ENCODE measurements around the gene RNF186. TPM values are rescaled to one million over a fixed set of nuclear protein-coding genes. Genes with fewer than 3 reads are reported as not detected.
"Not testable (repeated sequence)": the region's sequence is repeated elsewhere in the genome, so short reads cannot be mapped to it uniquely, and the experiment has no call there.

Gene RNF186
- total and polyA plus RNA-seq, 4 donors = 8.0 TPM; not detected in 3

GRCh38 chr1:19854866-19855265 lies 39.8 kb upstream of the RNF186 start:
- intact Hi-C loops (cut with DNase I) = no loop called here
- ATAC-seq (ENCODE audit: low FRiP score) = no peak
- H3K4me1 ChIP-seq (ENCODE audit: control insufficient read depth in 1 of 2, insufficient read depth in 2 of 2, low read length in 2 of 2) = no peaks in the 10 kb centered on the region
- H3K9me3 ChIP-seq (ENCODE audit: control insufficient read depth, low read length) = no peaks in the 10 kb centered on the region
- no peak for DNase-seq
- no peaks in the 10 kb centered on the region for H3K27me3 ChIP-seq (ENCODE audit: control insufficient read depth in 1 of 2, insufficient read depth in 2 of 2, low read length in 1 of 2)
- no peaks in the 10 kb centered on the region for H3K36me3 ChIP-seq (ENCODE audit: control insufficient read depth in 1 of 2, insufficient read depth in 2 of 2, low read length in 1 of 2)
- no peak overlapping the region for H3K27ac ChIP-seq (ENCODE audit: low read depth in 1 of 2, low read length in 2 of 2)
- H3K4me3 ChIP-seq (ENCODE audit: low read length in 2 of 2) = no peak overlapping the region

GRCh38 chr1:19852036-19852435 lies 37.0 kb upstream of the RNF186 start:
- no peaks in the 10 kb centered on the region for H3K9me3 ChIP-seq (ENCODE audit: control insufficient read depth, low read length)
- no peaks in the 10 kb centered on the region for H3K27me3 ChIP-seq (ENCODE audit: control insufficient read depth in 1 of 2, insufficient read depth in 2 of 2, low read length in 1 of 2)
- no peaks in the 10 kb centered on the region for H3K4me1 ChIP-seq (ENCODE audit: control insufficient read depth in 1 of 2, insufficient read depth in 2 of 2, low read length in 2 of 2)
- DNase-seq (no peak), ATAC-seq (ENCODE audit: low FRiP score) (no peak)
- no peaks in the 10 kb centered on the region for H3K36me3 ChIP-seq (ENCODE audit: control insufficient read depth in 1 of 2, insufficient read depth in 2 of 2, low read length in 1 of 2)
- 72 to 84% methylated on average over 1 of the region's 1 CpG for WGBS, 2 donors
- H3K4me3 ChIP-seq (ENCODE audit: low read length in 2 of 2) = no peak overlapping the region
- H3K27ac ChIP-seq (ENCODE audit: low read depth in 1 of 2, low read length in 2 of 2) = no peak overlapping the region
- intact Hi-C loops (cut with DNase I) = no loop called here

GRCh38 chr1:19850214-19850613 lies 35.1 kb upstream of the RNF186 start:
- Histone ChIP-seq H3K36me3 (ENCODE audit: control insufficient read depth in 1 of 2, insufficient read depth in 2 of 2, low read length in 1 of 2) (no peaks in the 10 kb centered on the region), H3K4me1 (ENCODE audit: control insufficient read depth in 1 of 2, insufficient read depth in 2 of 2, low read length in 2 of 2) (no peaks in the 10 kb centered on the region), H3K27me3 (ENCODE audit: control insufficient read depth in 1 of 2, insufficient read depth in 2 of 2, low read length in 1 of 2) (no peaks in the 10 kb centered on the region), H3K27ac (ENCODE audit: low read depth in 1 of 2, low read length in 2 of 2) (no peak overlapping the region), H3K4me3 (ENCODE audit: low read length in 2 of 2) (no peak overlapping the region), H3K9me3 (ENCODE audit: control insufficient read depth, low read length) (no peaks in the 10 kb centered on the region)
- DNase-seq (no peak), ATAC-seq (ENCODE audit: low FRiP score) (no peak)
- intact Hi-C loops (cut with DNase I) = no loop called here
- 45 to 55% methylated on average over 7 of the region's 7 CpGs for WGBS, 2 donors

DNA sequence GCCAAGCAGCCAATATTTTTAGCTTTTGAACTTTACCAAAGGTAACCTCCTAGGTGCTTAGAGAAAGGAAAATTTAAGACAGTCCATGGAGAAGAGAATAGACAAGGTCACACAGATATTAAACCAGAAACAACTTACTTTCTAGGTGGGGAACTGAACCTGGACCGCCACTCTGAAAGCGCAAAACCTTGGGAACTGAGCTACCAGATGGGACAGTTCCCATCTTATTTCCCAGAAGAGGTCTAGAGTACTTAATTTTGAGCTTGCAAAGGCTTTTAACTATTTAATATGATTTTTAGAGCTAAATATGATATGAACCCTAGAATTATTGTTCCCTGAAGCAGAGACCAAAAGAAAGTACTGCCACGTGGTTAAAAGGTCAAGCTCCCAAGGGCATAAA lies 34.2 kb upstream of the RNF186 start:
- H3K4me1 ChIP-seq (ENCODE audit: control insufficient read depth in 1 of 2, insufficient read depth in 2 of 2, low read length in 2 of 2); H3K36me3 ChIP-seq (ENCODE audit: control insufficient read depth in 1 of 2, insufficient read depth in 2 of 2, low read length in 1 of 2); H3K27me3 ChIP-seq (ENCODE audit: control insufficient read depth in 1 of 2, insufficient read depth in 2 of 2, low read length in 1 of 2); ATAC-seq (ENCODE audit: low FRiP score); H3K9me3 ChIP-seq (ENCODE audit: control insufficient read depth, low read length); H3K27ac ChIP-seq (ENCODE audit: low read depth in 1 of 2, low read length in 2 of 2); H3K4me3 ChIP-seq (ENCODE audit: low read length in 2 of 2); DNase-seq; intact Hi-C loops (cut with DNase I): not testable (repeated sequence)
- WGBS, 2 donors = 73 to 75% methylated on average over 3 of the region's 3 CpGs

DNA sequence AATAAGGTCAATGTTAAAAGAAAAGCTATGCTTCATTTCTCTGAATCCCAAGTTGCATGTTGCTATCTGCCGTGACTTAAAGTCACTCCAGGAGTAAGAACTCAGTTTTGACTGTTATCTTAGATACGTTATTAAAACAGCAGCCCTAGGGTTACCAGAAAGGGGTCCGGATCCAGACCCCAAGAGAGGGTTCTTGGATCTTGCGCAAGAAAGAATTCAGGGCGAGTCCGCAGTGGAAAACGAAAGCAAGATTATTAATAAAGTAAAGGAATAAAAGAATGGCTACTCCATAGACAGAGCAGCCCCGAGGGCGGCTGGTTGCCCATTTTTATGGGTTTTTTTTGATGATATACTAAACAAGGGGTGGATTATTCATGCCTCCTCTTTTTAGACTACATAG lies 32.3 kb upstream of the RNF186 start:
- H3K27me3 ChIP-seq (ENCODE audit: control insufficient read depth in 1 of 2, insufficient read depth in 2 of 2, low read length in 1 of 2); H3K4me3 ChIP-seq (ENCODE audit: low read length in 2 of 2); H3K4me1 ChIP-seq (ENCODE audit: control insufficient read depth in 1 of 2, insufficient read depth in 2 of 2, low read length in 2 of 2); H3K9me3 ChIP-seq (ENCODE audit: control insufficient read depth, low read length); H3K36me3 ChIP-seq (ENCODE audit: control insufficient read depth in 1 of 2, insufficient read depth in 2 of 2, low read length in 1 of 2); intact Hi-C loops (cut with DNase I); ATAC-seq (ENCODE audit: low FRiP score); DNase-seq; H3K27ac ChIP-seq (ENCODE audit: low read depth in 1 of 2, low read length in 2 of 2): not testable (repeated sequence)
- 80 to 85% methylated on average over 9 of the region's 9 CpGs for WGBS, 2 donors

GRCh38 chr1:19846338-19846737 lies 31.3 kb upstream of the RNF186 start:
- H3K4me1 ChIP-seq (ENCODE audit: control insufficient read depth in 1 of 2, insufficient read depth in 2 of 2, low read length in 2 of 2) = no peaks in the 10 kb centered on the region
- no peak for DNase-seq
- WGBS, 2 donors = 96% methylated on average over 3 of the region's 3 CpGs

GRCh38 chr1:19845555-19845954 lies 30.5 kb upstream of the RNF186 start:
- no peak overlapping the region for H3K27ac ChIP-seq (ENCODE audit: low read depth in 1 of 2, low read length in 2 of 2)
- WGBS, 2 donors = 76 to 85% methylated on average over 8 of the region's 8 CpGs

More at GRCh38 chr1:19846338-19846737, 31.3 kb upstream of the RNF186 start:
- no peak for ATAC-seq (ENCODE audit: low FRiP score)
- Histone ChIP-seq H3K9me3 (ENCODE audit: control insufficient read depth, low read length) (no peaks in the 10 kb centered on the region), H3K36me3 (ENCODE audit: control insufficient read depth in 1 of 2, insufficient read depth in 2 of 2, low read length in 1 of 2) (no peaks in the 10 kb centered on the region), H3K27me3 (ENCODE audit: control insufficient read depth in 1 of 2, insufficient read depth in 2 of 2, low read length in 1 of 2) (no peaks in the 10 kb centered on the region), H3K4me3 (ENCODE audit: low read length in 2 of 2) (no peak overlapping the region), H3K27ac (ENCODE audit: low read depth in 1 of 2, low read length in 2 of 2) (no peak overlapping the region)
- intact Hi-C loops (cut with DNase I) = no loop called here

GRCh38 chr1:19844731-19845495 lies 29.8 kb upstream of the RNF186 start:
- Histone ChIP-seq H3K4me1 (ENCODE audit: control insufficient read depth in 1 of 2, insufficient read depth in 2 of 2, low read length in 2 of 2) (no peaks in the 10 kb centered on the region), H3K27ac (ENCODE audit: low read depth in 1 of 2, low read length in 2 of 2) (no peak overlapping the region), H3K4me3 (ENCODE audit: low read length in 2 of 2) (no peak overlapping the region), H3K27me3 (ENCODE audit: control insufficient read depth in 1 of 2, insufficient read depth in 2 of 2, low read length in 1 of 2) (no peaks in the 10 kb centered on the region), H3K9me3 (ENCODE audit: control insufficient read depth, low read length) (no peaks in the 10 kb centered on the region), H3K36me3 (ENCODE audit: control insufficient read depth in 1 of 2, insufficient read depth in 2 of 2, low read length in 1 of 2) (no peaks in the 10 kb centered on the region)
- intact Hi-C loops (cut with DNase I) = no loop called here
- DNase-seq (no peak), ATAC-seq (ENCODE audit: low FRiP score) (no peak)
- 12 to 23% methylated on average over 11 of the region's 11 CpGs for WGBS, 2 donors

More at GRCh38 chr1:19845555-19845954, 30.5 kb upstream of the RNF186 start:
- no peak overlapping the region for H3K4me3 ChIP-seq (ENCODE audit: low read length in 2 of 2)
- ATAC-seq (ENCODE audit: low FRiP score) (no peak), DNase-seq (no peak)
- H3K27me3 ChIP-seq (ENCODE audit: control insufficient read depth in 1 of 2, insufficient read depth in 2 of 2, low read length in 1 of 2) = no peaks in the 10 kb centered on the region
- intact Hi-C loops (cut with DNase I) = no loop called here
- H3K9me3 ChIP-seq (ENCODE audit: control insufficient read depth, low read length) = no peaks in the 10 kb centered on the region
- H3K36me3 ChIP-seq (ENCODE audit: control insufficient read depth in 1 of 2, insufficient read depth in 2 of 2, low read length in 1 of 2) = no peaks in the 10 kb centered on the region
- H3K4me1 ChIP-seq (ENCODE audit: control insufficient read depth in 1 of 2, insufficient read depth in 2 of 2, low read length in 2 of 2) = no peaks in the 10 kb centered on the region

DNA sequence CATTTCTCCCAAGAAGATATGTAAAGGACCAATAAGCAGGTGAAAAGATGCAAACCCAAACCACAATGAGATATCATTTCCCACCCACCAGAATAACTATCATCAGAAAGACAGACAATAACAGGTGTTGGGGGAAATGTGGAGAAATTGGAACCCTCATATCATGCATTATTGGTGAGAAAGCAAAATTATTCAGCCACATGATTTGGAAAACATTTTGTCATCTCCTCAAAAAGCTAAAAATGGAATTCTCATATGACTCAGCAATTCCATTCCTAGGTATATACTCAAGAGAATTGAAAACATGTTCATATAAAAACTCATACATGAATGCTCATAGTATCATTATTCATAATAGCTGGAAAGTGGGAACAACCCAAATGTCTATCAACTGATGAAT lies 25.1 kb upstream of the RNF186 start:
- ATAC-seq (ENCODE audit: low FRiP score) (no peak), DNase-seq (no peak)
- Histone ChIP-seq H3K4me1 (ENCODE audit: control insufficient read depth in 1 of 2, insufficient read depth in 2 of 2, low read length in 2 of 2) (no peaks in the 10 kb centered on the region), H3K27ac (ENCODE audit: low read depth in 1 of 2, low read length in 2 of 2) (no peak overlapping the region), H3K27me3 (ENCODE audit: control insufficient read depth in 1 of 2, insufficient read depth in 2 of 2, low read length in 1 of 2) (no peaks in the 10 kb centered on the region), H3K4me3 (ENCODE audit: low read length in 2 of 2) (no peak overlapping the region), H3K36me3 (ENCODE audit: control insufficient read depth in 1 of 2, insufficient read depth in 2 of 2, low read length in 1 of 2) (no peaks in the 10 kb centered on the region), H3K9me3 (ENCODE audit: control insufficient read depth, low read length) (no peaks in the 10 kb centered on the region)
- intact Hi-C loops (cut with DNase I) = no loop called here

All from aorta (tissue), 5 donors.